HCT116 (cell line): ENCODE measurements around the gene USPL1. TPM values are rescaled to one million over a fixed set of nuclear protein-coding genes. Genes with fewer than 3 reads are reported as not detected.

Experiments used
- ATAC-seq: fragments of 200-7000 bp; cut with Tn5 transposase; 2 replicates; pipeline ENCODE4 v1.9.1; 2020; ENCODE audit warnings: mild to moderate bottlenecking, moderate library complexity
- BruUV-seq: library from RNA; stranded (reverse); fragments of 400-500 nt; replicated peaks from 2 replicates; lab custom pipeline; 2021; lab: Mats Ljungman, UMichigan
- CTCF ChIA-PET: fragments of 300-600 bp; sonication (Branson Sonifier 250); formaldehyde crosslinking; loops from one replicate; lab custom pipeline; 2021; ENCODE audit warnings: antibody characterized with exemption; lab: Charles Lee
- POLR2A ChIA-PET: fragments of 300-600, 350-600 bp; sonication (Branson Sonifier 250); formaldehyde crosslinking; loops from one replicate; lab custom pipeline; 2021; ENCODE audit warnings: antibody characterized with exemption; lab: Charles Lee
- RAD21 ChIA-PET, 2 experiments: fragments of 300-600 bp; sonication (Branson Sonifier 250); formaldehyde crosslinking; loops; one replicate each; lab custom pipeline; 2023; ENCODE audit warnings: low total read pairs in 2 of 2; ENCODE audit not compliant: uncharacterized antibody in 2 of 2, unreplicated experiment in 2 of 2, low non-redundant PET in 1 of 2; lab: Charles Lee
- DNase-seq: peaks from one replicate; pipeline ENCODE4 v3.0.0-alpha.2; 2010; ENCODE audit warnings: low read depth, low spot score
- H2AFZ ChIP-seq: fragments of 200-600 bp; shearing (Covaris generic), sonication (generic); 2 replicates; pipeline ENCODE4 v1.6.1; 2017; ENCODE audit warnings: low read depth, mixed run types, mixed read lengths, antibody characterized with exemption, low read length; ENCODE audit not compliant: poor library complexity, severe bottlenecking
- H3K27ac ChIP-seq: 2 replicates; pipeline ENCODE4 v1.5.1; 2012; ENCODE audit warnings: low read depth, low read length
- H3K27me3 ChIP-seq: fragments of 200-600 bp; sonication (generic); 2 replicates; pipeline ENCODE4 v1.6.1; 2016; ENCODE audit warnings: mixed run types, low read length, mixed read lengths; ENCODE audit not compliant: insufficient read depth
- H3K36me3 ChIP-seq, 2 experiments: fragments of 200-500 bp in 1 of 2; fragments of 200-600 bp in 1 of 2; sonication (Bioruptor generic) in 1 of 2; sonication (generic) in 1 of 2; 2 replicates each; pipeline versions ENCODE4 v1.5.1 to v1.6.1; 2014 to 2016; ENCODE audit warnings: low read length in 2 of 2, inconsistent platforms in 1 of 2, mixed read lengths in 1 of 2, mixed run types in 1 of 2; ENCODE audit not compliant: insufficient read depth in 2 of 2, control insufficient read depth in 1 of 2
- H3K4me1 ChIP-seq, 2 experiments: fragments of 200-600 bp in 1 of 2; sonication (generic) in 1 of 2; 2 replicates each; pipeline versions ENCODE4 v1.5.1 to v1.6.1; 2012 to 2017; ENCODE audit warnings: low read length in 2 of 2, inconsistent platforms in 1 of 2, mild to moderate bottlenecking in 1 of 2, mixed read lengths in 1 of 2, mixed run types in 1 of 2, moderate library complexity in 1 of 2; ENCODE audit not compliant: insufficient read depth in 2 of 2, control insufficient read depth in 1 of 2
- H3K4me2 ChIP-seq: fragments of 200-600 bp; sonication (generic); 2 replicates; pipeline ENCODE4 v1.6.1; 2017; ENCODE audit warnings: mixed run types, low read length, mixed read lengths
- H3K4me3 ChIP-seq, 2 experiments: fragments of 200-600 bp in 1 of 2; sonication (generic) in 1 of 2; replicated peaks in 1 of 2; 2 replicates each; pipeline ENCODE4 v1.5.1; 2011 to 2016; ENCODE audit warnings: low read length in 2 of 2, control low read depth in 1 of 2, low read depth in 1 of 2, mild to moderate bottlenecking in 1 of 2, mixed read lengths in 1 of 2, mixed run types in 1 of 2
- H3K79me2 ChIP-seq: fragments of 200-600 bp; sonication (generic); 2 replicates; pipeline ENCODE4 v1.6.1; 2017; ENCODE audit warnings: mild to moderate bottlenecking, mixed run types, low read length, moderate library complexity, mixed read lengths; ENCODE audit not compliant: insufficient read depth
- H3K9ac ChIP-seq: fragments of 200-600 bp; sonication (generic); 2 replicates; pipeline ENCODE4 v1.6.1; 2016; ENCODE audit warnings: low read length, mixed read lengths
- H3K9me2 ChIP-seq: fragments of 200-600 bp; sonication (generic), shearing (Covaris generic); 2 replicates; pipeline ENCODE4 v1.6.1; 2017; ENCODE audit warnings: mixed run types, mild to moderate bottlenecking, moderate library complexity; ENCODE audit not compliant: insufficient read depth
- H3K9me3 ChIP-seq, 2 experiments: fragments of 200-500 bp in 1 of 2; fragments of 200-600 bp in 1 of 2; sonication (Bioruptor generic) in 1 of 2; sonication (generic) in 1 of 2; 2 replicates each; pipeline ENCODE4 v1.6.1; 2014 to 2017; ENCODE audit warnings: low read length in 2 of 2, mixed read lengths in 2 of 2, inconsistent platforms in 1 of 2, low read depth in 1 of 2, mild to moderate bottlenecking in 1 of 2, mixed run types in 1 of 2, moderate library complexity in 1 of 2; ENCODE audit not compliant: control insufficient read depth in 1 of 2, insufficient read depth in 1 of 2
- H4K20me1 ChIP-seq: fragments of 200-600 bp; sonication (generic), shearing (Covaris generic); 2 replicates; pipeline ENCODE4 v1.6.1; 2017; ENCODE audit warnings: mixed run types, mild to moderate bottlenecking, moderate library complexity; ENCODE audit not compliant: insufficient read depth
- EGR1 ChIP-seq: IDR thresholded peaks from 2 replicates; pipeline ENCODE4 v1.6.1; 2012; ENCODE audit warnings: low read depth
- ELF1 ChIP-seq: IDR thresholded peaks from 2 replicates; pipeline ENCODE4 v1.6.1; 2012; ENCODE audit warnings: low read depth, borderline replicate concordance
- EZH2 ChIP-seq: fragments of 200-600 bp; sonication (generic); IDR thresholded peaks from 2 replicates; pipeline ENCODE4 v1.6.1; 2017; ENCODE audit warnings: antibody characterized with exemption, mixed run types
- FOSL1 ChIP-seq: IDR thresholded peaks from 2 replicates; pipeline ENCODE4 v1.6.1; 2012; ENCODE audit warnings: low read depth
- JUND ChIP-seq: IDR thresholded peaks from 2 replicates; pipeline ENCODE4 v1.6.1; 2012
- POLR2AphosphoS5 ChIP-seq: IDR thresholded peaks from 2 replicates; pipeline ENCODE4 v1.6.1; 2011; ENCODE audit warnings: mild to moderate bottlenecking, low read depth, low read length, moderate library complexity
- SP1 ChIP-seq: IDR thresholded peaks from 2 replicates; pipeline ENCODE4 v1.6.1; 2012; ENCODE audit warnings: low read depth
- YY1 ChIP-seq: IDR thresholded peaks from 2 replicates; pipeline ENCODE4 v1.6.1; 2011; ENCODE audit warnings: low read length, low read depth, moderate library complexity, mild to moderate bottlenecking; ENCODE audit not compliant: insufficient replicate concordance; ENCODE audit errors: extremely low read depth
- intact Hi-C: fragments of 100-400 bp; cut with micrococcal nuclease; formaldehyde crosslinking; loops from 2 replicates; pipeline ENCODE4 v1.10.0; 2022
- total RNA-seq: library from RNA; stranded (reverse); gene quantifications from one replicate; pipeline ENCODE4 v1.2.1, GENCODE V29; 2021; ENCODE audit not compliant: unreplicated experiment
- TF ChIP-seq, protein P1 (sequence below): IDR thresholded peaks from 2 replicates; pipeline ENCODE4 v1.6.1; 2012
- TF ChIP-seq, protein P2 (sequence below): IDR thresholded peaks from 2 replicates; pipeline ENCODE4 v1.6.1; 2011; ENCODE audit warnings: mild to moderate bottlenecking, low read length, moderate library complexity; ENCODE audit not compliant: insufficient replicate concordance; ENCODE audit errors: extremely low read depth
- TF ChIP-seq, protein P3 (sequence below): IDR thresholded peaks from 2 replicates; pipeline ENCODE4 v1.6.1; 2012
- TF ChIP-seq, protein P4 (sequence below): IDR thresholded peaks from 2 replicates; pipeline ENCODE4 v1.6.1; 2012; ENCODE audit warnings: low read depth

The USPL1 gene
- total RNA-seq, 1 experiment from 2014 or later = 19.7 TPM

DNA sequence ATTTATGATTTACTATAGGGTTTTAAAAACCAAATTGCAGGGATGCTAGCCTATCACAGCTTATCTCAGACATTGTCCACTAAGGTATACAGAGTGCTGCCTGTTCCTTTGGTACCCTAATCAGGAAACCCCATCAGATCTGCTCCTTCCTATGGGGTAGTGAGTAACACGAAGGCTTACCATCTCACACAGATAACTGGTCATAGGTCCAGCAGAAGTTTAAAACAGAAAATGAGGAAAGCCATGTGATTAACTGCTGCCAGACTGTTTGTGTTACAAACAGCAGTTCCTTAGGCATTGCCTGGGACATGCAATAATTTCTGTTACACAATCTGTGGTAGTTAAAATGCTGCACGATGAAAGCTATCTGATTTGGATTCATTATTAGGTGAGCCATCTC, 64.1 kb downstream of the USPL1 start:
- POLR2A ChIA-PET = no interaction called here
- H3K4me1 ChIP-seq = no peaks in the 10 kb centered on the region
- no peaks in the 10 kb centered on the region for H4K20me1 ChIP-seq
- DNase-seq = no peak
- no peaks in the 10 kb centered on the region for H3K36me3 ChIP-seq
- RAD21 ChIA-PET = no interaction called here
- no TSS peak for BruUV-seq
- no peak overlapping the region for H3K27ac ChIP-seq
- intact Hi-C loops = no loop called here
- no peak overlapping the region for H3K4me2 ChIP-seq
- CTCF ChIA-PET = no interaction called here
- ATAC-seq = no peak
- no peak overlapping the region for H3K4me3 ChIP-seq
- no peaks in the 10 kb centered on the region for H3K9me3 ChIP-seq
- H3K79me2 ChIP-seq = no peaks in the 10 kb centered on the region
- TF ChIP-seq FOSL1 (no peak), SP1 (no peak), ELF1 (no peak)
- no peaks in the 10 kb centered on the region for H3K9me2 ChIP-seq
- H2AFZ ChIP-seq = no peak overlapping the region
- H3K27me3 ChIP-seq = no peaks in the 10 kb centered on the region
- no peak overlapping the region for H3K9ac ChIP-seq

DNA sequence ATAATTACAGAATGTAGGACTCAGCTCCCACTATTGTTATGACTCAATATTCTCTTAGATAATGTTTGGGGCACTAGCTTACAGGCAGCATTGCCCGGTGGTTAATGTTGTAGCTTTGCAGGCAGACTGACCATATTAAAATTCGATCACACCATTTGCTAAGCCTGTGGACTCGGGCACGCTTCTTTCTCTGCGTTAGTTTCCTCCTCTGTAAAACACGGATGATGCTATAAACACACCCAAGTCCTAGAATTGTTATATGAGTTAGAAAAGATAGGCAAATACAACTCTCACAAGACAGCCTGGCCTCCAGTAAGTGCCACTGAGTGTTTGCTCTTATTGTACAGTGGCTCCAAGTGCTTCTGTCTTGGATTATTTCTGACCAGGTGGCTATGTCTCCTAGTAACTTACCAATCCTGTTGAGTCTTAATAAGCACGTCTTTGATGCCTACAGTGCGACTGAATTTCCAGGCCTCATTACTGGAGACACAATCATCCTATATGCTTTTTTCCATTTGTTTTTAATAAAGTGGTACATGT, 67.7 kb downstream of the USPL1 start:
- ATAC-seq (no peak), DNase-seq (no peak)
- TF ChIP-seq, protein P1, sequence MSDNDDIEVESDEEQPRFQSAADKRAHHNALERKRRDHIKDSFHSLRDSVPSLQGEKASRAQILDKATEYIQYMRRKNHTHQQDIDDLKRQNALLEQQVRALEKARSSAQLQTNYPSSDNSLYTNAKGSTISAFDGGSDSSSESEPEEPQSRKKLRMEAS = no peak
- no peak for TF ChIP-seq EZH2
- TF ChIP-seq, protein P2, sequence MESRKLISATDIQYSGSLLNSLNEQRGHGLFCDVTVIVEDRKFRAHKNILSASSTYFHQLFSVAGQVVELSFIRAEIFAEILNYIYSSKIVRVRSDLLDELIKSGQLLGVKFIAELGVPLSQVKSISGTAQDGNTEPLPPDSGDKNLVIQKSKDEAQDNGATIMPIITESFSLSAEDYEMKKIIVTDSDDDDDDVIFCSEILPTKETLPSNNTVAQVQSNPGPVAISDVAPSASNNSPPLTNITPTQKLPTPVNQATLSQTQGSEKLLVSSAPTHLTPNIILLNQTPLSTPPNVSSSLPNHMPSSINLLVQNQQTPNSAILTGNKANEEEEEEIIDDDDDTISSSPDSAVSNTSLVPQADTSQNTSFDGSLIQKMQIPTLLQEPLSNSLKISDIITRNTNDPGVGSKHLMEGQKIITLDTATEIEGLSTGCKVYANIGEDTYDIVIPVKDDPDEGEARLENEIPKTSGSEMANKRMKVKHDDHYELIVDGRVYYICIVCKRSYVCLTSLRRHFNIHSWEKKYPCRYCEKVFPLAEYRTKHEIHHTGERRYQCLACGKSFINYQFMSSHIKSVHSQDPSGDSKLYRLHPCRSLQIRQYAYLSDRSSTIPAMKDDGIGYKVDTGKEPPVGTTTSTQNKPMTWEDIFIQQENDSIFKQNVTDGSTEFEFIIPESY = no peak
- TF ChIP-seq, protein P3, sequence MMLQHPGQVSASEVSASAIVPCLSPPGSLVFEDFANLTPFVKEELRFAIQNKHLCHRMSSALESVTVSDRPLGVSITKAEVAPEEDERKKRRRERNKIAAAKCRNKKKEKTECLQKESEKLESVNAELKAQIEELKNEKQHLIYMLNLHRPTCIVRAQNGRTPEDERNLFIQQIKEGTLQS = no peak
- TF ChIP-seq EGR1 = no peak
- TF ChIP-seq SP1 = no peak
- TF ChIP-seq, protein P4, sequence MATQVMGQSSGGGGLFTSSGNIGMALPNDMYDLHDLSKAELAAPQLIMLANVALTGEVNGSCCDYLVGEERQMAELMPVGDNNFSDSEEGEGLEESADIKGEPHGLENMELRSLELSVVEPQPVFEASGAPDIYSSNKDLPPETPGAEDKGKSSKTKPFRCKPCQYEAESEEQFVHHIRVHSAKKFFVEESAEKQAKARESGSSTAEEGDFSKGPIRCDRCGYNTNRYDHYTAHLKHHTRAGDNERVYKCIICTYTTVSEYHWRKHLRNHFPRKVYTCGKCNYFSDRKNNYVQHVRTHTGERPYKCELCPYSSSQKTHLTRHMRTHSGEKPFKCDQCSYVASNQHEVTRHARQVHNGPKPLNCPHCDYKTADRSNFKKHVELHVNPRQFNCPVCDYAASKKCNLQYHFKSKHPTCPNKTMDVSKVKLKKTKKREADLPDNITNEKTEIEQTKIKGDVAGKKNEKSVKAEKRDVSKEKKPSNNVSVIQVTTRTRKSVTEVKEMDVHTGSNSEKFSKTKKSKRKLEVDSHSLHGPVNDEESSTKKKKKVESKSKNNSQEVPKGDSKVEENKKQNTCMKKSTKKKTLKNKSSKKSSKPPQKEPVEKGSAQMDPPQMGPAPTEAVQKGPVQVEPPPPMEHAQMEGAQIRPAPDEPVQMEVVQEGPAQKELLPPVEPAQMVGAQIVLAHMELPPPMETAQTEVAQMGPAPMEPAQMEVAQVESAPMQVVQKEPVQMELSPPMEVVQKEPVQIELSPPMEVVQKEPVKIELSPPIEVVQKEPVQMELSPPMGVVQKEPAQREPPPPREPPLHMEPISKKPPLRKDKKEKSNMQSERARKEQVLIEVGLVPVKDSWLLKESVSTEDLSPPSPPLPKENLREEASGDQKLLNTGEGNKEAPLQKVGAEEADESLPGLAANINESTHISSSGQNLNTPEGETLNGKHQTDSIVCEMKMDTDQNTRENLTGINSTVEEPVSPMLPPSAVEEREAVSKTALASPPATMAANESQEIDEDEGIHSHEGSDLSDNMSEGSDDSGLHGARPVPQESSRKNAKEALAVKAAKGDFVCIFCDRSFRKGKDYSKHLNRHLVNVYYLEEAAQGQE = no peak
- no peak for TF ChIP-seq YY1
- TF ChIP-seq JUND = no peak
- no peak for TF ChIP-seq POLR2AphosphoS5
- Histone ChIP-seq H3K9ac (no peak overlapping the region), H3K4me3 (no peak overlapping the region), H4K20me1 (no peaks in the 10 kb centered on the region), H3K9me3 (no peaks in the 10 kb centered on the region), H3K4me2 (no peak overlapping the region), H3K27me3 (no peaks in the 10 kb centered on the region), H3K27ac (no peak overlapping the region), H2AFZ (no peak overlapping the region), H3K4me1 (peaks cover 0 to 7% of the 10 kb centered on the region in 2 experiments; a peak in 1 of 4 replicates), H3K9me2 (no peaks in the 10 kb centered on the region), H3K79me2 (no peaks in the 10 kb centered on the region), H3K36me3 (no peaks in the 10 kb centered on the region)
- POLR2A ChIA-PET = no interaction called here
- RAD21 ChIA-PET = no interaction called here
- BruUV-seq = no TSS peak
- intact Hi-C loops = no loop called here
- CTCF ChIA-PET = interaction anchor here (1.4 kb wide), 1 partner anchor 119 kb away, joined by 3 read pairs; no protein-coding TSS in a partner anchor
